Measurements from ENCODE around the gene CDC42.
"Not testable (repeated sequence)": the region's sequence is repeated elsewhere in the genome, so short reads cannot be mapped to it uniquely, and the experiment has no call there.

CDC42 gene

GRCh38 chr1:22052115-22053016, at the start of gene CDC42:
Gene CDC42 (plus strand): TSS chr1:22052709. CDS start chr1:22078479, 25,770 bp downstream.
- DNase-seq (ENCODE audit: low read depth): peak; percentile 68

- DNase-seq (ENCODE audit: low read depth): not testable (repeated sequence)
Observed at GRCh38 chr1:22002875-22003274, 49.6 kb upstream of the CDC42 start.

- not testable (repeated sequence) for DNase-seq (ENCODE audit: low read depth)
Observed at GRCh38 chr1:22003959-22004358, 48.5 kb upstream of the CDC42 start.

DNA sequence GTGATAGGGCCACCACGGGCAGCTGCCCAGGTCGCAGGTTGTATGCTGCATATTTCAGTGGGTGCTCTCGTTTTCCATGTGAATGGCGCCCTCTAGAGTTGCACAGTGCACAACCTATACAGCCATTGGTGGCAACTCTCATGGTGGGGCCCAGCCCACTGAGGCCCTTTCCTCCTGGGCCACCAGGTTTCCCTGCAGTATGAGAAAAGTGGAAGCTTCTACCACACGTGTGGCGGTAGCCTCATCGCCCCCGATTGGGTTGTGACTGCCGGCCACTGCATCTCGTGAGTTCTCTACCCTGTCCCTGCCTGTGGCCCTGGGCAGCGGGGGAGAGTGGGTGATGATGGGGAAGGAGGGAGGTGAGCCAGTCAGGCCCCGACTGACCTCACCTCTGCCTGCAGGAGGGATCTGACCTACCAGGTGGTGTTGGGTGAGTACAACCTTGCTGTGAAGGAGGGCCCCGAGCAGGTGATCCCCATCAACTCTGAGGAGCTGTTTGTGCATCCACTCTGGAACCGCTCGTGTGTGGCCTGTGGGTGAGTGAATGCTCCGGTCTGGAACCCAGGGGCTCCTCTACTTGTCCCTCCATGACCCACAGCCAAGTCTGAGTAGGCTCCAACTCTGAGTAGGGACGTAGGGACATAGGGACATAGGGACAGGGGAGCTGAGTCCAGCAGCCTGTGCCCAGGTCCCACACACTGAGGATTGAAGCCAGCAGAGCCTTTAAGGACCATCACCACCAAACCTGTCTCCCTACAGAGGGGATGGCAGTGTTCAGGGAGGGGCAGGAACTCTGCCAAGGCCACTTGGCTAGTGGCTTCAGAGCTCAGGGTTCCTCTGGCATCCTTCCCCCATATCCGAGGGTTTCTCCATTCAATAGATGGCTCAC, 47.0 kb upstream of the CDC42 start:
- DNase-seq (ENCODE audit: low read depth): not testable (repeated sequence)

DNA sequence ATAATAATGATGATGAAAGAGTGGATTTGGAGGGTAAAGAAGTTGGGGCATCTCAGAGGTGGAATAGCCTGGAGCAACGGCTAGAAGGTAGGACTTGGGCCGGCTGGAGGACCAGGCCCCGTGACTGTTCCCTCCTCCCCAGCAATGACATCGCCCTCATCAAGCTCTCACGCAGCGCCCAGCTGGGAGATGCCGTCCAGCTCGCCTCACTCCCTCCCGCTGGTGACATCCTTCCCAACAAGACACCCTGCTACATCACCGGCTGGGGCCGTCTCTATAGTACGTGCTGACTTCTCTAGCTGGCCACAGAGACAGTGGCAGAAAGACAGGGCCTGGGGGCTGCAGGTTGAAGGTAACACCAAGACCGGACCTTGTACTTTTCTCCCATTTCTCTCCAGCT, 45.8 kb upstream of the CDC42 start:
- not testable (repeated sequence) for DNase-seq (ENCODE audit: low read depth)

DNA sequence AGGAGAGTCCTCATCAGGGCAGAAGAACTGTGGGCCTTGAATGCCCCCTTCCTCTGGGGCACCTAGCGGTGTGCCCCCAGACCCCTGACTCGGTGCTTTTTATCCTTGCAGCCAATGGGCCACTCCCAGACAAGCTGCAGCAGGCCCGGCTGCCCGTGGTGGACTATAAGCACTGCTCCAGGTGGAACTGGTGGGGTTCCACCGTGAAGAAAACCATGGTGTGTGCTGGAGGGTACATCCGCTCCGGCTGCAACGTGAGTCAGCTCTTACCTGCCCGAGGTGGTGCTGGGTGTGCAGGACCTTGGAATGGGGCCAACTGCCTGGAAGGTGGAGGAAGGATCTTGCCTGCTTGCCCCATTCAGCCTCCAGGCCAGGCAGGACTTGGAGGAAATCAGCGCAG, 45.2 kb upstream of the CDC42 start:
- not testable (repeated sequence) for DNase-seq (ENCODE audit: low read depth)

DNA sequence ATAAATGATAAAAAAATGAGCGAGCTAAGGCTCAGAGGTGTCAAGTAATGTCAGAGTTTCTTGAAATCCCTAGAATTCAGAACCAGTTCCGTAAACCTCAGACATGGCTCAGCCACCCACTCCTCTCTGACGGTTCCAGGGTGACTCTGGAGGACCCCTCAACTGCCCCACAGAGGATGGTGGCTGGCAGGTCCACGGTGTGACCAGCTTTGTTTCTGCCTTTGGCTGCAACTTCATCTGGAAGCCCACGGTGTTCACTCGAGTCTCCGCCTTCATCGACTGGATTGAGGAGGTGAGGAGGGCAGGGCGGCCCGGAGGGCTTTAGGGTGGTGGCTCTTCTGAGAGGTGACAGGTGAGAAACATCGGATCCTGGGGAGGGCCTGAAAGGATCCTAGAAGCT, 42.9 kb upstream of the CDC42 start:
- not testable (repeated sequence) for DNase-seq (ENCODE audit: low read depth)

DNA sequence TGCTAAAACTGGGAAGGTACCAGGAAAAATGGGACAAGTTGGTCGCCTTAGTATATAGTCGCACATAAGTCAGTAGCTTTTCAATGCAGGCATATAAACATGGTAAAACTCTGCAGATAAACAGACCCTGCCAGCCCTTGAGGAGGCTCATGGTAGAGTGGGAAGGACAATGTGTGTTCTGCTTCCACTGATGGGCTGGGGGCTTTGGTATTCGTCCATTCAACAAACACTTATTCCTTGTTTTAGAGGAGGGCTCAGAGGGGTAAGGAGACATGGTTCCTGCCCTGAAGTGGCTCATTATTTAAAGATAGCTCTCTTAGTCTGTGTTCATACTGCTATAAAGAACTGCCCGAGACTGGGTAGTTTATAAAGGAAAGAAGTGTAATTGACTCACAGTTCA, 39.8 kb upstream of the CDC42 start:
- DNase-seq (ENCODE audit: low read depth): not testable (repeated sequence)

DNA sequence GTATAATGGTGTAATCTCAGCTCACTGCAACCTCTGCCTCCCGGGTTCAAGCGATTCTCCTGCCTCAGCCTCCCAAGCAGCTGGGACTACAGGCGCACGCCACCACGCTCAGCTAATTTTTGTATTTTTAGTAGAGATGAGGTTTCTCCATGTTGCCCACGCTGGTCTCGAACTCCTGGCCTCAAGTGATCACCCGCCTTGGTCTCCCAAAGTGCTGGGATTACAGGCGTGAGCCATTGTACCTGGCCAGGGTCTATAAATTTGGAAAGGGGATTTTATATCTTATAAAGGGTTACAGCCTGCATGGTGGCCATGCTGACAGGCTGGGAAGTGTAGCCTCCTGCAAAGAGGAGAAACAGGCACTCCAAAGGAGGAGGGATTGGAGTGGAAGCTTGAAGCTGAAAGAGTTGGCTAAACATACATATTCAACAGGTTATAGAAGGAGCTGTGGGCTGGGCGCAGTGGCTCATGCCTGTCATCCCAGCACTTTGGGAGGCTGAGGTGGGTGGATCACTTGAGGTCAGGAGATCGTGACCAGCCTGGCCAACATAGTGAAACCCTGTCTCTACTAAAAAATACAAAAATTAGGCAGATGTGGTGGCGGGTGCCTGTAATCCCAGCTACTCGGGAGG, 37.8 kb upstream of the CDC42 start:
- not testable (repeated sequence) for DNase-seq (ENCODE audit: low read depth)

DNA sequence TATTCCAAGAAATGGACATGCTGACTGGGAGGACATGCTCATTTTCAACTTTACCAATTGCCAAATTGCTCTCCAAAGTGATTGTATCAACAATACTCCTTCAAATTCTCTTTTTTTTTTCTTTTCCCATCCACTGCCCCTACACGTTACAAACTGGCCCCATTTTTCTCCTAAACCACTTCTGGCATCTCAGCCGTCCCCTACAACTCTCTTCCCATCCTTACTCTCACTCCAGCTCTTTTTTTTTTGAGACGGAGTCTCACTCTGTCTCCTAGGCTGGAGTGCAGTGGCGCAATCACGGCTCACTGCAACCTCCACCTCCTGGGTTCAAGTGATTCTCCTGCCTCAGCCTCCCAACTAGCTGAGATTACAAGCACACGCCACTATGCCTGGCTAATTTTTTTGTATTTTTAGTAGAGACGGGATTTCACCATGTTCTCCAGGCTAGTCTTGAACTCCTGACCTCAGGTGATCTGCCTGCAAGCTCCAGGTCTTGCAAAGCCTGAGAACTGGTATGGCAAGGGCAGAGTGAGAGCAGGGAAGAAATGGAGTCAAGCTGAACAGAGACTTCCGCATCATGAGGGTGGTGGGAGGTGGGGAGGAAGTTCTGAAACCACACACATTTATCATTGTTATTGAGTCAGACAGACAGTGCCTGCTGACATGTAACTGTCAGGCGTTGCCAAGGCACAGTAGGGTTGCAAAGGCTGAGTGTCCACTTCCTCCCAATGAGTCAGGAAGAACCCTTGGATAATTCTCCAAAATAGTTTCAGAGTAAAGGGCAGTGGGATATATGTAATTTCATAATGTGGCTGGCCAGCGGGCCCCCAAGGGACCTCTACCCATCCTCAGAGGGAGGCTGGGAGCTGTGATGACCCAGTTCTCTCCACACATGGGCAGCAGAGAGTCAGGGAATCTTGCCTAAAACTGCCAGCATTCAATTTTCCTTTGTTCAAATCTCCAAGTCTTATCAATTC, 33.6 kb upstream of the CDC42 start:
- DNase-seq (ENCODE audit: low read depth): peak; percentile 93

- DNase-seq (ENCODE audit: low read depth): no peak
Observed at GRCh38 chr1:22021061-22021460, 31.4 kb upstream of the CDC42 start.

DNA sequence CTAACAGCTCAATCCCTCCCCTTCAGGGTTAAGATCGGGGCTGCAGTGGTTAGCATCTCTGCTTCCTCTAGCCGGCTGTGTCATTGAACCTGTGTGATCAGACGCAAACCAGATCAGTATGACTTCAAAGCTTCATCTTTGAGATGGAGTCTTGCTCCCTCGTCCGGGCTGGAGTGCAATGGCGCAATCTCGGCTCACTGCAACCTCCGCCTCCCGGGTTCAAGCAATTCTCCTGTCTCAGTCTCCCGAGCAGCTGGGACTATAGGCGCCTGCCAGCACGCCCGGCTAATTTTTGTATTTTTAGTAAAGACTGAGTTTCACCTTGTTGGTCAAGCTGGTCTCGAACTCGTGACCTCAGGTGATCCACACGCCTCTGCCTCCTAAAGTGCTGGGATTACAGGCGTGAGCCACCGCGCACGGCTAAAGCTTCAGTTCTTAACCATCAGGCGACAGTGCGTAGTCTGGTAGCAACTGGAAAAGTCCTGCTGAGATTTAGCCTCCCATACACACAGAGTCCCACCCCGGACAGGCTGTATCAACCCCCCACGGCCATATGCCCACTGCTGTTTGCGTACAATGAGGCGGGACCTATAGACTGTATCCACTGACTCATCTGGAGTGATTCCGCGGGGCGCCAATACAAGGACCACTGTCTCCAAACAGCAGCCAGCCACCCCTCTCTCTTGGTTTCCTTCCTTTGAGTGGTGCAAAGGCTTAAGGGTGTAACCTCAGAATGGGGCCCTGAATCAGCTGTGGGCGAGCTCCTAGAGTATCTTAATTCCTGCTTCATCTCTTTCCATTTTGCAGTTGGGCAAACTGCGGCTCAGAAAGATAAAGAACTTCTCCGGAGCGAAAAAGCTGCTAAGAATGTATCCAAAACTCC, 27.8 kb upstream of the CDC42 start:
- DNase-seq (ENCODE audit: low read depth): no peak

DNA sequence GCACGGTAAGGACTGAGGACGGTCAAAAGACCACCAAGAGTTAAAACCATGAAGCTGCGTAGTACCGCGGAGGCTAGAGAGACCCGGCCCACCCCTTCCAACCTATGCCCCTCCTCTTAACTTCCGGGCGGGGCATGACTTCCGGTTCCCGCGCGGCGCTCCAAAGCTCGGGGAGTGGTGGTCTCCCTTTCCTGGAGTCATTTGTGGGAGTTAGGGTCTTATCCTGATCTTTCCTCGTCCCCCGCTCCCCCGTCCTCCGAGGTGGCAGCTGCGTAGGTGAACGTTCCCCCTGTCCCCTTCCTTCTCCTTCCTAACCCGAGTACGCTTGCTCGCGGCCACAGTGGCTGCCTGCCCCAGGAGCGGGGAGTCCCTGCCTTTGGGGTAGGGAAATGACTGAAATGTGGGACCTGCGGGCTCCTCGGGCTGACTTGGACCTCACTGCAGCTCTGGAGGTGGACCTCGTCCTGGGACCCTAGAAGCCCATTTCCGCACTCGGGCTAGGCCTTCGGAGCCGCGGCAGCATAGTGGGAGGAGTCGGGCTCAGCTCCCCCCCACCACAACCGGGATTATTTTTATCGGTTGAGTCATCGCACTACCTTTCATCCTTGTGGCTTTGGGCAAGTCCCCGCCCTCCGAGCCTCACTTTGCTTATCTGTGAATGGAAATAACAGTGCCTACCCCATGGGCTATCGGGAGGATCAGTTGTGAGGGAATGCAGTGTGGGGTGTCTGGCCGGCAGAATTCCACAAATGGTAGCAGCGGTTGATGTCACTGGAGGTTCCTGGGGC, 26.9 kb upstream of the CDC42 start:
- DNase-seq (ENCODE audit: low read depth): no peak

GRCh38 chr1:22026924-22027289, 25.6 kb upstream of the CDC42 start:
- DNase-seq (ENCODE audit: low read depth): no peak

DNA sequence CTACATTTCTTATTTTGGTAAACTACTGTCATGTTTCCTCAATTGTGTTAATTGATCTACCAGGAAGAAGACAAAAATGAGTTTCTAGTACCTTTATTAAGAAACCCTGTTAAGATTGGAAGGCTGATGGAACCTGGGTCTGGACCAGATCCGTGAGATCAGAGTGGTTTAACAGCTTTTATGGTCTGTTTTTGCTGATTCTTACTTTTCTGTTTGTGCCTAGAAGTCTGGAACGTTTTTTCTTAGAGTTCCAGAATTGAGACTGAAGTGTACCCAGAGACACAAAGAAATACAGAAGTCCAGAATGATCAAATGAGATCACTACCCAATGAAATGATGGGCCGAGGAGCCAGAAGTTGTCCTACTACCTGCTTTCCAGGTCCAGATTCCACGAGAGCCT, 22.5 kb upstream of the CDC42 start:
- DNase-seq (ENCODE audit: low read depth): no peak

GRCh38 chr1:22030473-22030872, 22.0 kb upstream of the CDC42 start:
- no peak for DNase-seq (ENCODE audit: low read depth)

DNA sequence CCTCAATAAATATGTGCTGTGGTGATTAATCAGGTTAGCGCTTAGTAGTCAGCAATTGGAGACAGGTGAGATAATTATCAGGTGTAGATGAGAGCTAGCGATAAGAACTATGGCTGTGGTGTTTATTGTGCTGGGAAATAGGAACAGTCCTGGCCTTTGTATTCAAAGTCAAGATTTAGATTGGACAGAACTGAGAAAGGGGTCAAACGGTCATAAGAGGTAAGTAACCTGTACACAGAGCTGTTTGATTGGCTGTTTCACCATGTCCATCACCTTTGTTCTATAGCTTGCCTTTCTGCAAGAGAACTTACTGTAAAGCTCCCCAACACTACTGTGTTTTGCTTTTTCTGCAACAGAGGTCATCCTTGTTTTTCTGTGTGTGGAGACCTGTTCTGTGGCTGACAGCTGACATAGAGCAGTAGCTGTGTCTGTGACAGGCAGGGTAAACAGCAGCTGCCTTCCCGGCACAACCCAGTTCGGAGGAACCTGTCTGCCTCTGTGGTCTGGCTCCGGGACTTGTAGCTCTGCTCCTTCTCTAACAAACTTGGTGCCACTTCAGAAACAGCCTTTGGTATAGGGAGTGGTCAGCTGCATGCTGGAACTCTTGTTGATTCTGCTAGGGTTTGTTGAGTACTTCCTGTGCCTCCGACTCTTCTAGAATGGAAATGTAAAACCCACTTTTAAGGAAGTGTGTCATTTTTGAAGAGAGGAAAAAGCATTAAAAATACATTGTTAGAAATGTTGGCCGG, 21.1 kb upstream of the CDC42 start:
- DNase-seq (ENCODE audit: low read depth): no peak

DNA sequence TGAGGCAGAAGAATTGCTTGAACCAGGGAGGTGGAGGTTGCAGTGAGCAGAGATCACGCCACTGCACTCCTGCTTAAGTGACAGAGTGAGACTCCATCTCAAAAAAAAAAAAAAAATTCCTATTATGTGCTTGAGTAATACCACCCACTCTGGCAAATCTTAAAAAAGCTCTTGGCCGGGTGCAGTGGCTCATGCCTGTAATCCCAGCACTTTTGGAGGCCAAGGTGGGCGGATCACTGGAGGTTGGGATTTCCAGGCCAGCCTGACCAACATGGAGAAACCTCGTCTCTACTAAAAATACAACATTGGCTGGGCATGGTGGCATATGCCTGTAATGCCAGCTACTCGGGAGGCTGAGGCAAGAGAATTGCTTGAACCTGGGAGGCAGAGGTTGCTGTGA, 17.7 kb upstream of the CDC42 start:
- DNase-seq (ENCODE audit: low read depth): not testable (repeated sequence)

DNA sequence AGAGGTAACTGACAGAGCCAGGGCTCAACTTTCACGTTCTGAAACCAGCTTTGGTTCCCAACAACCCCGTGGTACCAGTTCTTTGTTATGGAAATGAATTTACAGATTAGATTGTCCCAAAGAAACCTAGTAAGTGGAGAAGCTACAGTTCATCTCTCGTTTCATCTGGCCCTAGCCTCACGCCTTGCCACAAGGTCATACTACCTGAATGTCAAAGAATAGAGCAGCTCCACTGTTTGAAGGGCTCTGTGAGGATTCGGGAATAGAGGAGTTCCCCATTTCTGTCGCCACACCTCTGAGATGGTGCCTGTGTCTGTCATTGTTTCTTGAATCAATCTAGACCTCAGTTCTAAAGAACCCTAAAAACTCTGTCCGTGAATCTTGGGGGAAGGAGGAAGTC, 15.0 kb upstream of the CDC42 start:
- no peak for DNase-seq (ENCODE audit: low read depth)
